ENCODE results near the gene PRKCSH. TPM values are rescaled to one million over a fixed set of nuclear protein-coding genes. Genes with fewer than 3 reads are reported as not detected.

The PRKCSH gene
- total RNA-seq, 1 experiment from 2014 or later: 399 TPM

DNA sequence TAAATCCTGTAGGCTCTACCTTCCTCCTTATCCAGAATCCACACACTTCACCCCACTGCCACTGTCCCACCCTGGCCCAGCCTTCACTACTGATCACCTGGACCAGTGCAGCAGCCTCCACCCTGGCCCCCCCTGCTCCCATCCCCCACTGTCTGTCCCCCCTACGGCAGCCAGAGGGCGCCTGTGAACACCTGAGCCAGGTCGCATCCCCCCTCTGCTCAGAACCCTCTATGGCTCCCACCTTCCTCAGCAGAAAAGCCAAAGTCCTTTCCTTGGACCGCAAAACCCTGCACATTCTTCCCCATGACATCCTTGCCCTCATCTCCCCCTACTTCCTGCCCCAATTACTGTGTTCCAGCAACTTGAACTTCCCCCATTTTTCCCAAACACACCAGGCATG is 24.8 kb downstream of the PRKCSH start:
- no peak for TF ChIP-seq SIN3A (IDR thresholded peaks at IDR 0.05; ENCODE audit: borderline replicate concordance, insufficient read depth, low read depth, low read length)
- no peak for TF ChIP-seq POLR2AphosphoS5 (IDR thresholded peaks at IDR 0.05; ENCODE audit: low read depth, low read length)
- TF ChIP-seq, protein P1, sequence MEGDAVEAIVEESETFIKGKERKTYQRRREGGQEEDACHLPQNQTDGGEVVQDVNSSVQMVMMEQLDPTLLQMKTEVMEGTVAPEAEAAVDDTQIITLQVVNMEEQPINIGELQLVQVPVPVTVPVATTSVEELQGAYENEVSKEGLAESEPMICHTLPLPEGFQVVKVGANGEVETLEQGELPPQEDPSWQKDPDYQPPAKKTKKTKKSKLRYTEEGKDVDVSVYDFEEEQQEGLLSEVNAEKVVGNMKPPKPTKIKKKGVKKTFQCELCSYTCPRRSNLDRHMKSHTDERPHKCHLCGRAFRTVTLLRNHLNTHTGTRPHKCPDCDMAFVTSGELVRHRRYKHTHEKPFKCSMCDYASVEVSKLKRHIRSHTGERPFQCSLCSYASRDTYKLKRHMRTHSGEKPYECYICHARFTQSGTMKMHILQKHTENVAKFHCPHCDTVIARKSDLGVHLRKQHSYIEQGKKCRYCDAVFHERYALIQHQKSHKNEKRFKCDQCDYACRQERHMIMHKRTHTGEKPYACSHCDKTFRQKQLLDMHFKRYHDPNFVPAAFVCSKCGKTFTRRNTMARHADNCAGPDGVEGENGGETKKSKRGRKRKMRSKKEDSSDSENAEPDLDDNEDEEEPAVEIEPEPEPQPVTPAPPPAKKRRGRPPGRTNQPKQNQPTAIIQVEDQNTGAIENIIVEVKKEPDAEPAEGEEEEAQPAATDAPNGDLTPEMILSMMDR (IDR thresholded peaks at IDR 0.05): no peak; the same call in 1 of the 2 replicates
- TF ChIP-seq TCF7L2 (IDR thresholded peaks at IDR 0.05; ENCODE audit: low read depth, low read length): no peak
- TF ChIP-seq REST (IDR thresholded peaks at IDR 0.05; ENCODE audit: insufficient read depth in 1 of 2, low read depth in 2 of 2, low read length in 1 of 2): no peak
- Histone ChIP-seq H3K36me3 (ENCODE audit: control insufficient read depth, insufficient read depth, low read length) (no peaks in the 10 kb centered on the region), H3K9me3 (ENCODE audit: control insufficient read depth, insufficient read depth, low read depth, low read length) (no peaks in the 10 kb centered on the region), H3K27ac (ENCODE audit: low read length) (no peak overlapping the region), H3K4me1 (ENCODE audit: control insufficient read depth, insufficient read depth, low read length) (no peaks in the 10 kb centered on the region), H3K27me3 (ENCODE audit: control insufficient read depth, insufficient read depth, low read length) (no peaks in the 10 kb centered on the region), H3K4me3 (ENCODE audit: low read depth in 2 of 2, low read length in 2 of 2) (no peak overlapping the region)
- DNase-seq (ENCODE audit: low read depth, low spot score): no peak
- ChIA-PET POLR2A (no interaction called here), CTCF (no interaction called here)
- no peak for ATAC-seq
- in situ Hi-C loops (cut with HindIII; ENCODE audit: low pct_unique_long_range_greater_than_20kb, low sequenced_read_pairs): no loop called here
- no TSS peak for BruUV-seq (replicated peaks)
- intact Hi-C loops (cut with micrococcal nuclease; ENCODE audit: unreplicated experiment): no loop called here

GRCh38 chr19:11461453-11461852 is 26.0 kb downstream of the PRKCSH start:
- Histone ChIP-seq H3K27ac (ENCODE audit: low read length) (no peak overlapping the region), H3K36me3 (ENCODE audit: control insufficient read depth, insufficient read depth, low read length) (no peaks in the 10 kb centered on the region), H3K27me3 (ENCODE audit: control insufficient read depth, insufficient read depth, low read length) (no peaks in the 10 kb centered on the region), H3K9me3 (ENCODE audit: control insufficient read depth, insufficient read depth, low read depth, low read length) (no peaks in the 10 kb centered on the region), H3K4me3 (ENCODE audit: low read depth in 2 of 2, low read length in 2 of 2) (no peak overlapping the region), H3K4me1 (ENCODE audit: control insufficient read depth, insufficient read depth, low read length) (no peaks in the 10 kb centered on the region)
- TF ChIP-seq SIN3A (IDR thresholded peaks at IDR 0.05; ENCODE audit: borderline replicate concordance, insufficient read depth, low read depth, low read length): no peak
- TF ChIP-seq REST (IDR thresholded peaks at IDR 0.05; ENCODE audit: insufficient read depth in 1 of 2, low read depth in 2 of 2, low read length in 1 of 2): no peak
- no peak for TF ChIP-seq TCF7L2 (IDR thresholded peaks at IDR 0.05; ENCODE audit: low read depth, low read length)
- TF ChIP-seq, protein P1 (IDR thresholded peaks at IDR 0.05): no peak
- no peak for TF ChIP-seq POLR2AphosphoS5 (IDR thresholded peaks at IDR 0.05; ENCODE audit: low read depth, low read length)
- ChIA-PET CTCF (no interaction called here), POLR2A (no interaction called here)
- no peak for ATAC-seq
- in situ Hi-C loops (cut with HindIII; ENCODE audit: low pct_unique_long_range_greater_than_20kb, low sequenced_read_pairs) (no loop called here), intact Hi-C loops (cut with micrococcal nuclease; ENCODE audit: unreplicated experiment) (no loop called here)
- BruUV-seq (replicated peaks): no TSS peak
- DNase-seq (ENCODE audit: low read depth, low spot score): no peak

All from Panc1 (cell line).